Lower leg skin (tissue), 4 donors: ENCODE data around the gene PLXNA2. TPM values are rescaled to one million over a fixed set of nuclear protein-coding genes. Genes with fewer than 3 reads are reported as not detected.

ENCODE experiments used
- DNase-seq, 2 donors: peaks; one replicate each; pipeline ENCODE4 v3.0.0-alpha.2; 2019; ENCODE audit warnings: low spot score in 2 of 2
- H3K4me3 ChIP-seq: fragments of 200-600 bp; sonication (generic); 2 replicates; pipeline ENCODE4 v1.5.1; 2017; ENCODE audit warnings: mild to moderate bottlenecking, low read depth; ENCODE audit not compliant: poor library complexity, severe bottlenecking
- POLR2A ChIP-seq, 2 donors: fragments of 450-650 bp; IDR thresholded peaks; one replicate each; pipeline ENCODE4 v1.6.1; 2016 to 2017; ENCODE audit warnings: antibody characterized with exemption in 2 of 2, mild to moderate bottlenecking in 1 of 2, moderate library complexity in 1 of 2
- whole genome bisulfite sequencing, 2 donors: methylation state at CpG; one replicate each; pipeline ENCODE4 v1.1.5; 2018; 5-methylcytosine and 5-hydroxymethylcytosine counted together
- intact Hi-C: fragments of 100-400 bp; cut with DNase I; formaldehyde crosslinking; loops from one replicate; pipeline ENCODE4 v1.15.0; 2023; ENCODE audit warnings: low total_unique reads
- total RNA-seq, 4 donors: library from RNA; depleted of rRNA; stranded (reverse); fragments of >200 nt; gene quantifications; one replicate each; pipeline ENCODE4 v1.1.0, GENCODE V29; 2016
- TF ChIP-seq, protein P1 (sequence below), 3 donors: fragments of 450-650 bp; IDR thresholded peaks; one replicate each; pipeline ENCODE4 v1.5.1; 2016; ENCODE audit warnings: antibody characterized with exemption in 3 of 3, mild to moderate bottlenecking in 3 of 3, moderate library complexity in 2 of 3

PLXNA2 gene
- total RNA-seq, 4 donors from 2014 or later = 27.4 to 44.2 (median 36.9) TPM

DNA sequence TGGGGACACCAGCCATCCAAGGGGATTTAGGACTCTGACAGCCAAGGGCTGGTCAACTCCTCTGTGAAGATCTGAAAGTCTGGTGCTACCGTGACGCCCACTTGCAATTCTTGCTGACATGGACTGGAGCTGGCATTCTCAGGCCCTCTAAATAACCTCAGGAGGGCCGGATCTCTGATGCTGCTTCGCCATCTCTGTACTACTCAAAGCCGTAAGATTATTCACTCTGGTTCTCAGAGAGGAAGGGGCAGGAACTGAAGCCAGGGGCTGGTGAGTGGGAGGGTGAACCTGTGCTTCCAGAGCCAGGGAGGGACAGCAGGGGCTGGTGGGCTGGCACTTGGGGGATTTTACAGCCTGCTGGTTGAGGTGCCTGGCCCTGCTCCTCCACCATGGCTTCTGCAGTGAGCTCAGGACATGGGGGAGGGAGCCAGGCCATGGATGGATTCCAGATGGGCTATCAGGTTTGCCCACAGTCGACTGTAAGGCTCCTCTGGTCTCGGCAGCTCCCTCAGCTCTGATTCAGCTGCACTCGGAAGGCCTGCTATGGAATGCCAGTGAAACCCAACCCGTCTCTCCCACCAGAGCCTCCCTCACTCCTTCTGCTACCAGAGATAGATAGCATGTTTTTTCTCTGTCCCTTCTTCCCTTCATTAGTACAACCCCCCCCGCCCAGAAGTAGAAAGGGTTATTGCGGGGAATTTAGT lies 84.5 kb downstream of the PLXNA2 start:
- no peak for DNase-seq
- no peak overlapping the region for H3K4me3 ChIP-seq
- WGBS, 2 donors = 85 to 86% methylated on average over 11 of the region's 11 CpGs
- intact Hi-C loops = no loop called here
- TF ChIP-seq, protein P1, sequence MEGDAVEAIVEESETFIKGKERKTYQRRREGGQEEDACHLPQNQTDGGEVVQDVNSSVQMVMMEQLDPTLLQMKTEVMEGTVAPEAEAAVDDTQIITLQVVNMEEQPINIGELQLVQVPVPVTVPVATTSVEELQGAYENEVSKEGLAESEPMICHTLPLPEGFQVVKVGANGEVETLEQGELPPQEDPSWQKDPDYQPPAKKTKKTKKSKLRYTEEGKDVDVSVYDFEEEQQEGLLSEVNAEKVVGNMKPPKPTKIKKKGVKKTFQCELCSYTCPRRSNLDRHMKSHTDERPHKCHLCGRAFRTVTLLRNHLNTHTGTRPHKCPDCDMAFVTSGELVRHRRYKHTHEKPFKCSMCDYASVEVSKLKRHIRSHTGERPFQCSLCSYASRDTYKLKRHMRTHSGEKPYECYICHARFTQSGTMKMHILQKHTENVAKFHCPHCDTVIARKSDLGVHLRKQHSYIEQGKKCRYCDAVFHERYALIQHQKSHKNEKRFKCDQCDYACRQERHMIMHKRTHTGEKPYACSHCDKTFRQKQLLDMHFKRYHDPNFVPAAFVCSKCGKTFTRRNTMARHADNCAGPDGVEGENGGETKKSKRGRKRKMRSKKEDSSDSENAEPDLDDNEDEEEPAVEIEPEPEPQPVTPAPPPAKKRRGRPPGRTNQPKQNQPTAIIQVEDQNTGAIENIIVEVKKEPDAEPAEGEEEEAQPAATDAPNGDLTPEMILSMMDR (IDR thresholded peaks at IDR 0.05) = no peak
- no peak for TF ChIP-seq POLR2A (IDR thresholded peaks at IDR 0.05)

DNA sequence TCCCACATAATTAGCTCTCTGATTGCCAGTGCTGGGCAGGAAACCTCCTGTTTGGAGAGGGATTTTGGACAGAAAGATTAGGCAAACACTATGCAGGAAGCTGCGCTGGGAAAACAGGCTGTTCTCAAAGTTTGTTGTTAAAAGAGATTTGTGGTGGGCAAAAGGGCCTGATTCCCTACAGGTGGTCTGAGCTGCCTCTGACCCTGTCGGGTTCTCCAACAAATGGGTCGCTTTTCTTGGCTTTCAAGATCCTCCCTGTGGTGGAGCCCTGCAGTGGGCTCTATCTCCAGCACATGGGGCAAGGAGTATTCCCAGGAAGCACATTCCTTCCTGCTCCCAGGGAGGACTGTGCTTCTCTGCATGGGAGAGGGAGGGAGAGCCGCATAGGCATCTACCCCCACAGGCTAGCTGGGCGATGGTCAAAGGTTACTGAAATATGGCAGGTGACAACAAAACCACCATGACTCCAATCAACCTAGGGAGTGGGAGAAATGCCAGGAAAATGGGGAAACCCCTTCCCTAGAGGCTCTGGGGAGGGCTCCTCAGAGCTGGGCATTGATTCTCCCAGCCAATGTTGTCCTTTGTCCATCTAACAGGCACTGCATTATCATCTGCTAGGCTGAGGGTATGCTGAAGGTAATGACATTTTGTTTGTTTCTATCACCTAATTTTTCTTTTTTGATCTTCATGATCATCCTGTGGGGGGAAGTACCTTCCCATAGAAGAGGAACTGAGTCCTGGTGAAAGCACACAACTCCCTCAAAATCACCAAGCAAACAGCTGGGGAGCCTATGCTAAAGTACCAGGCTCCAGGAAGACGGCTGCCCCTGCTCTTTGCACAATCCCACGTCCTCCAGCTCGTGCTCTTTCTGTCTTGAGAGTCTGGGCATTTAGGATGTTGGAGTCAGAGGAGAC lies 85.3 kb downstream of the PLXNA2 start:
- intact Hi-C loops = no loop called here
- 83 to 88% methylated on average over 8 of the region's 8 CpGs for WGBS, 2 donors
- no peak for DNase-seq
- H3K4me3 ChIP-seq = no peak overlapping the region
- TF ChIP-seq, protein P1 (IDR thresholded peaks at IDR 0.05) = no peak
- TF ChIP-seq POLR2A (IDR thresholded peaks at IDR 0.05) = no peak

DNA sequence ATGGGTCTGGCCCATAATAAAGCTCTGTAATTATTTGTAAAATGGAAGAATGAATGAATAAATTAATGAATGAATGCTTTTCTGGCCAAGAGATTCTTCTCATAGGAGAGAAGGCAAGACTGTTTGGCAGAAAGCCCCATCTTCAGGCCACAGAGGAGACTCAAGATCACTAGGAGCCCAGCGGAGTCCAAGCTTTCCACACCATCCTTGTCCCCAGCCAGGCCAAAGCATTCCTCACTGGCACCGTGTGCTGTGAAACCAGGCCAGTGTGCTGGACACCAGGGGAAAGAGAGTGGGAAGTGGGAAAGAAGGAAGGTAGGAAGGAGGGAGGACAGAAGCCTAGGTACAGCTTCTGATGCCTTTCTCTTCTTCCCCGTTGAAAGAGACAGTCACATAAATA lies 86.4 kb downstream of the PLXNA2 start:
- TF ChIP-seq, protein P1 (IDR thresholded peaks at IDR 0.05) = no peak
- no peak for TF ChIP-seq POLR2A (IDR thresholded peaks at IDR 0.05)
- no peak for DNase-seq
- intact Hi-C loops = no loop called here
- H3K4me3 ChIP-seq = no peak overlapping the region
- WGBS, 2 donors = 90% methylated on average over 3 of the region's 3 CpGs

DNA sequence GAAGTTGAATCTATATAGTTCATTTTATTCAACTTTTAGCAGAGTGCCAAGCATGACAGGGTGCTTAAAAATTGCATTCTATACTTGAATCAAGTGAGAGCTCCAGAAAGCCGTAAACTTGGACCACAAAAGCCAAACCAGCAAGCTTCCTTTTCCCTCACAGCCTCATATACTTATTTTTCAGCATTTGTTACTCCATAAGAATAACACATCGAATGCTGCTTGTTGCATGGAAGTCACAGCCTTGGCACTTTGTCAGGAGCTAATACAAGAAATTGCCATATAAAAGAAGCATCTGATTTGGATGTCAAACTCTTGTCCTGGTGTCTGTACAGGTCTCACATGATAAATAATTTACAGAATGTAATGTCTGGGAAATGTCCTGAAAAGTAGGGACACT lies 87.4 kb downstream of the PLXNA2 start:
- no peak for TF ChIP-seq POLR2A (IDR thresholded peaks at IDR 0.05)
- TF ChIP-seq, protein P1 (IDR thresholded peaks at IDR 0.05) = no peak
- intact Hi-C loops = no loop called here
- 76% methylated on average over 2 of the region's 2 CpGs for WGBS, 2 donors
- H3K4me3 ChIP-seq = no peak overlapping the region
- DNase-seq = no peak

DNA sequence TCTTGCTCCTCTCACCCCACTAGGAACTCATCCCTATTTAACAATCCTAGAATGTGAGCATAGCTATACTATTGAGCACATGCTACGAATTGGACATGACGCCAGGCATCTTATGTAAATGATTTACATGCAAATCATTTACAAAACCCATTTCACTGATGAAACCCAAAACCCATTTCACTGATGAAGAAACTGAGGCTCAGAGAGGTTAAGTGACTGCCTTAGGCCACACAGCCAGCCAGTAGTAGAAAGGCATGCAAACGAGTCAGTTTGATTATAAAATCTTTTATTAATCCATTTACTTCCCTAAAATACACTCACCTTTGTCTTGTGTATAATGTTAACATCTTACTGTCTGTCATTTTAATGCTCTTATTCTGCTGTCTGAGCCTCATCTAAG lies 87.9 kb downstream of the PLXNA2 start:
- WGBS, 2 donors = 85 to 90% methylated on average over 3 of the region's 3 CpGs
- TF ChIP-seq, protein P1 (IDR thresholded peaks at IDR 0.05) = no peak
- no peak for TF ChIP-seq POLR2A (IDR thresholded peaks at IDR 0.05)
- intact Hi-C loops = no loop called here
- DNase-seq = no peak
- H3K4me3 ChIP-seq = no peak overlapping the region
